Measurements from ENCODE around the gene ZNF217. TPM values are rescaled to one million over a fixed set of nuclear protein-coding genes. Genes with fewer than 3 reads are reported as not detected.

ZNF217 gene
- total and polyA plus RNA-seq, 9 of the 15 experiments (the other 6 are each of a cell fraction or from before 2014, with no cell fraction given) = 3.0 to 41.8 (median 16.8) TPM

DNA sequence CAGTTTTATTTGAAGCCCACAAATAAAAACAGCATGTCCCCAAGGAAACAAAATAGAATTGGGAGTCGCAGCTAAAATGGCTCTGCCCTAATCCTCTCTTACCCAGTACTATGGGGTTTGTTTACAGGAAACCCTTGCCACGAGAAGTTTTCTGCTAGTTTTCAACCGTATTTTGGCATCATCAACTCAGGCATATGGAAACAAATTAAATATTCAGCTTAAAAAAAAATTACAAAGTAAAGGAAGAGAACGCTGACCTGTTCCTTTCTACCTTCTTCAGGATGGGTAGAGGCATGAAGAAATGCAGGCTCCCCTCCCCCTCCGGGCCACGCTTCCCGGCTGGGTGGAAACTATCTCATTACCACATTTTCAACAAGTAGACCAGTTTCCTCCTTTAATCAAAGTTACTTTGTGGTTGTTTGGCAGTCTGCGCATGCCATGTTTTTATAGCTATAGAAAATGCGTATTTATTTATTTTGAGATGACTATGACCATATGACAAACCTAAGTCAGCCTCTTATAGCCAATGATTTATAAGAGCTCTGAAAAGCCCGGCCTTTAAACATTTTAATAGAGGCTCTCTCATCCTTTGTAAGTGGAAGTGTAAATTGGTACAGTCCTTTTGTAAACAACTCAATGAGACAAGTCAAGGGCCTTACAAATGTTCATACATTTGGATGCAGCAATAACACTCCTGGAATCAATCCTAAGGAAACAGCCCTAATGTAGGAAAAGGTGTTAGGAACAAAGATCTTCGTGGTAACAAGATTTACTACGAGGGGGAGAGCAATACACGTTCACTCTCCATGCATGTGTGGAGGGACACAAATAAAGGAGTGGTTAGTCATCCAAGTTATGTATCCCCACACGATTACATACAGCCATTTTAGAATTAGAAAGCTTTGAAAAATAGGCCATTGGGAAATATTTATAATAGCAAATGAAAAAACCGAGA, 16.1 kb upstream of the ZNF217 start (continued):
- TF ChIP-seq, protein P1, sequence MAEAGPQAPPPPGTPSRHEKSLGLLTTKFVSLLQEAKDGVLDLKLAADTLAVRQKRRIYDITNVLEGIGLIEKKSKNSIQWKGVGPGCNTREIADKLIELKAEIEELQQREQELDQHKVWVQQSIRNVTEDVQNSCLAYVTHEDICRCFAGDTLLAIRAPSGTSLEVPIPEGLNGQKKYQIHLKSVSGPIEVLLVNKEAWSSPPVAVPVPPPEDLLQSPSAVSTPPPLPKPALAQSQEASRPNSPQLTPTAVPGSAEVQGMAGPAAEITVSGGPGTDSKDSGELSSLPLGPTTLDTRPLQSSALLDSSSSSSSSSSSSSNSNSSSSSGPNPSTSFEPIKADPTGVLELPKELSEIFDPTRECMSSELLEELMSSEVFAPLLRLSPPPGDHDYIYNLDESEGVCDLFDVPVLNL (CRISPR knock-in tag; IDR thresholded peaks at IDR 0.05; ENCODE audit: low read depth) = no peak
- no peak for TF ChIP-seq PHF8 (IDR thresholded peaks at IDR 0.05; ENCODE audit: borderline replicate concordance, low read length)
- TF ChIP-seq, protein P2, sequence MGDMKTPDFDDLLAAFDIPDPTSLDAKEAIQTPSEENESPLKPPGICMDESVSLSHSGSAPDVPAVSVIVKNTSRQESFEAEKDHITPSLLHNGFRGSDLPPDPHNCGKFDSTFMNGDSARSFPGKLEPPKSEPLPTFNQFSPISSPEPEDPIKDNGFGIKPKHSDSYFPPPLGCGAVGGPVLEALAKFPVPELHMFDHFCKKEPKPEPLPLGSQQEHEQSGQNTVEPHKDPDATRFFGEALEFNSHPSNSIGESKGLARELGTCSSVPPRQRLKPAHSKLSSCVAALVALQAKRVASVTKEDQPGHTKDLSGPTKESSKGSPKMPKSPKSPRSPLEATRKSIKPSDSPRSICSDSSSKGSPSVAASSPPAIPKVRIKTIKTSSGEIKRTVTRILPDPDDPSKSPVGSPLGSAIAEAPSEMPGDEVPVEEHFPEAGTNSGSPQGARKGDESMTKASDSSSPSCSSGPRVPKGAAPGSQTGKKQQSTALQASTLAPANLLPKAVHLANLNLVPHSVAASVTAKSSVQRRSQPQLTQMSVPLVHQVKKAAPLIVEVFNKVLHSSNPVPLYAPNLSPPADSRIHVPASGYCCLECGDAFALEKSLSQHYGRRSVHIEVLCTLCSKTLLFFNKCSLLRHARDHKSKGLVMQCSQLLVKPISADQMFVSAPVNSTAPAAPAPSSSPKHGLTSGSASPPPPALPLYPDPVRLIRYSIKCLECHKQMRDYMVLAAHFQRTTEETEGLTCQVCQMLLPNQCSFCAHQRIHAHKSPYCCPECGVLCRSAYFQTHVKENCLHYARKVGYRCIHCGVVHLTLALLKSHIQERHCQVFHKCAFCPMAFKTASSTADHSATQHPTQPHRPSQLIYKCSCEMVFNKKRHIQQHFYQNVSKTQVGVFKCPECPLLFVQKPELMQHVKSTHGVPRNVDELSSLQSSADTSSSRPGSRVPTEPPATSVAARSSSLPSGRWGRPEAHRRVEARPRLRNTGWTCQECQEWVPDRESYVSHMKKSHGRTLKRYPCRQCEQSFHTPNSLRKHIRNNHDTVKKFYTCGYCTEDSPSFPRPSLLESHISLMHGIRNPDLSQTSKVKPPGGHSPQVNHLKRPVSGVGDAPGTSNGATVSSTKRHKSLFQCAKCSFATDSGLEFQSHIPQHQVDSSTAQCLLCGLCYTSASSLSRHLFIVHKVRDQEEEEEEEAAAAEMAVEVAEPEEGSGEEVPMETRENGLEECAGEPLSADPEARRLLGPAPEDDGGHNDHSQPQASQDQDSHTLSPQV (IDR thresholded peaks at IDR 0.05) = peak; percentile 88
- TF ChIP-seq POLR2AphosphoS2 (IDR thresholded peaks at IDR 0.05; ENCODE audit: low read length) = no peak
- no peak for TF ChIP-seq CREBBP (IDR thresholded peaks at IDR 0.05; ENCODE audit: low read depth, low read length)
- no peak for TF ChIP-seq NCOA4 (IDR thresholded peaks at IDR 0.05; ENCODE audit: partially characterized antibody)
- TF ChIP-seq, protein P3, sequence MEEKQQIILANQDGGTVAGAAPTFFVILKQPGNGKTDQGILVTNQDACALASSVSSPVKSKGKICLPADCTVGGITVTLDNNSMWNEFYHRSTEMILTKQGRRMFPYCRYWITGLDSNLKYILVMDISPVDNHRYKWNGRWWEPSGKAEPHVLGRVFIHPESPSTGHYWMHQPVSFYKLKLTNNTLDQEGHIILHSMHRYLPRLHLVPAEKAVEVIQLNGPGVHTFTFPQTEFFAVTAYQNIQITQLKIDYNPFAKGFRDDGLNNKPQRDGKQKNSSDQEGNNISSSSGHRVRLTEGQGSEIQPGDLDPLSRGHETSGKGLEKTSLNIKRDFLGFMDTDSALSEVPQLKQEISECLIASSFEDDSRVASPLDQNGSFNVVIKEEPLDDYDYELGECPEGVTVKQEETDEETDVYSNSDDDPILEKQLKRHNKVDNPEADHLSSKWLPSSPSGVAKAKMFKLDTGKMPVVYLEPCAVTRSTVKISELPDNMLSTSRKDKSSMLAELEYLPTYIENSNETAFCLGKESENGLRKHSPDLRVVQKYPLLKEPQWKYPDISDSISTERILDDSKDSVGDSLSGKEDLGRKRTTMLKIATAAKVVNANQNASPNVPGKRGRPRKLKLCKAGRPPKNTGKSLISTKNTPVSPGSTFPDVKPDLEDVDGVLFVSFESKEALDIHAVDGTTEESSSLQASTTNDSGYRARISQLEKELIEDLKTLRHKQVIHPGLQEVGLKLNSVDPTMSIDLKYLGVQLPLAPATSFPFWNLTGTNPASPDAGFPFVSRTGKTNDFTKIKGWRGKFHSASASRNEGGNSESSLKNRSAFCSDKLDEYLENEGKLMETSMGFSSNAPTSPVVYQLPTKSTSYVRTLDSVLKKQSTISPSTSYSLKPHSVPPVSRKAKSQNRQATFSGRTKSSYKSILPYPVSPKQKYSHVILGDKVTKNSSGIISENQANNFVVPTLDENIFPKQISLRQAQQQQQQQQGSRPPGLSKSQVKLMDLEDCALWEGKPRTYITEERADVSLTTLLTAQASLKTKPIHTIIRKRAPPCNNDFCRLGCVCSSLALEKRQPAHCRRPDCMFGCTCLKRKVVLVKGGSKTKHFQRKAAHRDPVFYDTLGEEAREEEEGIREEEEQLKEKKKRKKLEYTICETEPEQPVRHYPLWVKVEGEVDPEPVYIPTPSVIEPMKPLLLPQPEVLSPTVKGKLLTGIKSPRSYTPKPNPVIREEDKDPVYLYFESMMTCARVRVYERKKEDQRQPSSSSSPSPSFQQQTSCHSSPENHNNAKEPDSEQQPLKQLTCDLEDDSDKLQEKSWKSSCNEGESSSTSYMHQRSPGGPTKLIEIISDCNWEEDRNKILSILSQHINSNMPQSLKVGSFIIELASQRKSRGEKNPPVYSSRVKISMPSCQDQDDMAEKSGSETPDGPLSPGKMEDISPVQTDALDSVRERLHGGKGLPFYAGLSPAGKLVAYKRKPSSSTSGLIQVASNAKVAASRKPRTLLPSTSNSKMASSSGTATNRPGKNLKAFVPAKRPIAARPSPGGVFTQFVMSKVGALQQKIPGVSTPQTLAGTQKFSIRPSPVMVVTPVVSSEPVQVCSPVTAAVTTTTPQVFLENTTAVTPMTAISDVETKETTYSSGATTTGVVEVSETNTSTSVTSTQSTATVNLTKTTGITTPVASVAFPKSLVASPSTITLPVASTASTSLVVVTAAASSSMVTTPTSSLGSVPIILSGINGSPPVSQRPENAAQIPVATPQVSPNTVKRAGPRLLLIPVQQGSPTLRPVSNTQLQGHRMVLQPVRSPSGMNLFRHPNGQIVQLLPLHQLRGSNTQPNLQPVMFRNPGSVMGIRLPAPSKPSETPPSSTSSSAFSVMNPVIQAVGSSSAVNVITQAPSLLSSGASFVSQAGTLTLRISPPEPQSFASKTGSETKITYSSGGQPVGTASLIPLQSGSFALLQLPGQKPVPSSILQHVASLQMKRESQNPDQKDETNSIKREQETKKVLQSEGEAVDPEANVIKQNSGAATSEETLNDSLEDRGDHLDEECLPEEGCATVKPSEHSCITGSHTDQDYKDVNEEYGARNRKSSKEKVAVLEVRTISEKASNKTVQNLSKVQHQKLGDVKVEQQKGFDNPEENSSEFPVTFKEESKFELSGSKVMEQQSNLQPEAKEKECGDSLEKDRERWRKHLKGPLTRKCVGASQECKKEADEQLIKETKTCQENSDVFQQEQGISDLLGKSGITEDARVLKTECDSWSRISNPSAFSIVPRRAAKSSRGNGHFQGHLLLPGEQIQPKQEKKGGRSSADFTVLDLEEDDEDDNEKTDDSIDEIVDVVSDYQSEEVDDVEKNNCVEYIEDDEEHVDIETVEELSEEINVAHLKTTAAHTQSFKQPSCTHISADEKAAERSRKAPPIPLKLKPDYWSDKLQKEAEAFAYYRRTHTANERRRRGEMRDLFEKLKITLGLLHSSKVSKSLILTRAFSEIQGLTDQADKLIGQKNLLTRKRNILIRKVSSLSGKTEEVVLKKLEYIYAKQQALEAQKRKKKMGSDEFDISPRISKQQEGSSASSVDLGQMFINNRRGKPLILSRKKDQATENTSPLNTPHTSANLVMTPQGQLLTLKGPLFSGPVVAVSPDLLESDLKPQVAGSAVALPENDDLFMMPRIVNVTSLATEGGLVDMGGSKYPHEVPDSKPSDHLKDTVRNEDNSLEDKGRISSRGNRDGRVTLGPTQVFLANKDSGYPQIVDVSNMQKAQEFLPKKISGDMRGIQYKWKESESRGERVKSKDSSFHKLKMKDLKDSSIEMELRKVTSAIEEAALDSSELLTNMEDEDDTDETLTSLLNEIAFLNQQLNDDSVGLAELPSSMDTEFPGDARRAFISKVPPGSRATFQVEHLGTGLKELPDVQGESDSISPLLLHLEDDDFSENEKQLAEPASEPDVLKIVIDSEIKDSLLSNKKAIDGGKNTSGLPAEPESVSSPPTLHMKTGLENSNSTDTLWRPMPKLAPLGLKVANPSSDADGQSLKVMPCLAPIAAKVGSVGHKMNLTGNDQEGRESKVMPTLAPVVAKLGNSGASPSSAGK (IDR thresholded peaks at IDR 0.05) = peak; percentile 50; the same call in 1 of the 2 replicates
- no peak for TF ChIP-seq ZNF134 (CRISPR knock-in tag; conservative IDR thresholded peaks at IDR 0.05)
- no peak for TF ChIP-seq ZNF507 (tag; conservative IDR thresholded peaks at IDR 0.05)
